Measurements from ENCODE around the gene ZC3H18.

ZC3H18 gene

DNA sequence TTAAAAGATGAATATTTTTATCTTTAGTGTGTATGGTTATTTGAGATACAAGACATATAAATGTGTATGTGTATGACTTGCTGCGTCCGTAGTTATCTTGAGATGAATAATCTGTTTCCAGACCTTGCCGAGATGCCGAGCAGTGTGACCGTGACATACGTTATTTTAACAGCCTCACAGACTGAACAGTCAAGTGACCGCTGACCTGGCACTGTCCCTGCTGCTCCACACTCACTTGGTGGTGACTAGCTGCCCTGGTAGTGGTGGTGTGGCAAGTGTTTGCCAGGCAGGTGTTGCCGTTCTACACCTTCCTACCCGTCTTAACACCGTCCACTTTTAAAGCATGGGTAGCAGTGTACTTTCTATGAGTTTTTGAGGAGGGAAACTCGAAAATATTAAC is 5.0 kb downstream of the ZC3H18 start:
- in situ Hi-C loops (cut with MboI; ENCODE audit: low pct_unique_long_range_greater_than_20kb, low sequenced_read_pairs): no loop called here
- no peak for DNase-seq

DNA sequence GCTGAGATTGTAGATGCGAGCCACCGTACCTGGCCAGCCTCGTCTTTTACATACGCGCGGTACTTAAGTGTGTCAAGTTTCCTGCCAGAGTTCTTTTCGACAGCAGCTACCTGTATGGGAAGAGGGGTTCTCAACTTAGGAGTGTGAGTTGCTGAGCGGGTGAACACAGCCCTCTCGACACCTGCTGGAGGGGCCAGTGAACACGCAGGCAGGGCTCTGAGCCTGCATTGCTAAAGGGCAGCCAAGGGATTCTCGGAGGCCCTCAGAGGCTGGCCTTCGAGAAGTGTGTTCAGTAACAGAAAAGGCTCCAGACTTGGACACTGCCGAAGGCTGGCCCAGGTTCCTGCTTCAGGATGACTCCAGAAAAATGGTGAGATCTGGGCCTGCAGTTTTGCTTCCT is 6.1 kb downstream of the ZC3H18 start:
- in situ Hi-C loops (cut with MboI; ENCODE audit: low pct_unique_long_range_greater_than_20kb, low sequenced_read_pairs): no loop called here
- DNase-seq: no peak

GRCh38 chr16:88577166-88577565 is 7.0 kb downstream of the ZC3H18 start:
- in situ Hi-C loops (cut with MboI; ENCODE audit: low pct_unique_long_range_greater_than_20kb, low sequenced_read_pairs): no loop called here
- no peak for DNase-seq

GRCh38 chr16:88578446-88579313 is 8.5 kb downstream of the ZC3H18 start:
- in situ Hi-C loops (cut with MboI; ENCODE audit: low pct_unique_long_range_greater_than_20kb, low sequenced_read_pairs): no loop called here
- DNase-seq: no peak

DNA sequence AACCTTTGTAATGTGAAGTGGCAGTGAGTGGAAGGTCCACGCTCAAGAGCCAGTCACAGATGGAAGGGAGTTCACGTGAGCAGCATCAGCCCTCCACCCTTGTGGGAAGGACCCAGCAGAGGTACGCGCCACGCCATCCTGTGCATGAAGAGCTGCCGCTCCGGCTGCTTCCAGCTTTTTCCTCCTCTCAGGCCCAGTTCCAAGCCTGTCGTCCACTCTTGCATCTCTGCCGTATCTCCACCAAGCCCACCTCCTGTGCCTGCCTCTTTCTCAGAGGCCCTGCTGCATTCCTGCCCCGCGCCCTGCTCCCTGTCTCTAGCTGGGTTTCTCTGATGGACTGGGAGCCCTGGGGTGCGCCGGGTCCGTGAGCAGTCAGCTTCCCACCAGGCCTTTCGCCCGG is 10.2 kb downstream of the ZC3H18 start:
- in situ Hi-C loops (cut with MboI; ENCODE audit: low pct_unique_long_range_greater_than_20kb, low sequenced_read_pairs): no loop called here
- no peak for DNase-seq

GRCh38 chr16:88581033-88581432 is 10.8 kb downstream of the ZC3H18 start:
- in situ Hi-C loops (cut with MboI; ENCODE audit: low pct_unique_long_range_greater_than_20kb, low sequenced_read_pairs): no loop called here

DNA sequence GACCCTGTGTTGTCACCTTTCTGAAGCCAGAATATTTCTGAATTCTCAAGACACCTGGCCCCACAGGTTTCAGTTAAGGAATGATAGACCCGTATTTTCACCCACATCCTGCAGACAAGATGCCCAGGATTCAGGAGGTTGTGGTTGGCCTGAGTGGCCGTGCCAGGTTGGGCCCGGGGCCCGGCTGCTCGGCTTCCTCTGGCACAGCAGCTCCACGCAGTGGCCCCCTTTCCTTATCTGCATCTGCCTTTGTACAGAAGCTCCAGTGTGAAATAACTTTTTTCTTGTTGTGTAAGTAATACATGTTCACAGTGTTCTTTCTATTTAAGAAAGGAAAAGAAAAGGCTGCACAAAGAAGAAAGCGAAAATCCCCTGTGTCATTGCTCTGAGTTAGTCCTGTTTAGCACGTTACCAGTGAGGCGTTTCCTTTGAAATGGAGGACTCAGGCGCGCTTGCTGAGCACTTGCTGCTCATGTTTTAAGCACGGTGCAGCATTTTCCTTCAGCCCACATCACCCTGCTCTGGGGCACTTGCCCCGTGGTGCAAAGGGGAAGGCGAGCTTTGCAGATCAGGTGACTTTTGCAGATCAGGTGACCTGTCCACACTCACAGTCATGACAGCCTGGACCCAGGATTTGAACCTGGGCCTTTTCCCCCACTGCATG is 12.8 kb downstream of the ZC3H18 start:
- in situ Hi-C loops (cut with MboI; ENCODE audit: low pct_unique_long_range_greater_than_20kb, low sequenced_read_pairs): no loop called here
- DNase-seq: no peak

More at GRCh38 chr16:88581033-88581432, 10.8 kb downstream of the ZC3H18 start:
- no peak for DNase-seq

DNA sequence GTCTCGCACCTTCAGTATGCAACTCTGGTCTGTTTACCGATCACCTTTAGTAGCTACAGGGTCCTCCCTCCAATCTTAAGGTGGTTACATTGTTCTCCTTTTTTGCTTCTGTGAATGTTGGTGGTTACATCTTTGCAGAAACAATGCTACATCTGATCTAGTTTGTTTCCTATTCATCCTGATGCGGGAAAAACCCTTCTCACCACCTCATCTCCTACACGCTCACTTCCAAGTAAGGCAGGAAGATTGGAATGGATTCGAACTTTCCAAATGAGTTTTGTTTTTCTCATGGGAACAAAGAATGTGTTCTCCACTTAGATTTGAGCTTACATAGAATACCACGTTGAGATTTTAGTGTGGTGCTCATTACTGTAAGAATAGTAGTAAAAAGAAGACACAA is 14.5 kb downstream of the ZC3H18 start:
- in situ Hi-C loops (cut with MboI; ENCODE audit: low pct_unique_long_range_greater_than_20kb, low sequenced_read_pairs): no loop called here
- DNase-seq: no peak

GRCh38 chr16:88585269-88585668 is 15.1 kb downstream of the ZC3H18 start:
- DNase-seq: no peak
- in situ Hi-C loops (cut with MboI; ENCODE audit: low pct_unique_long_range_greater_than_20kb, low sequenced_read_pairs): no loop called here

GRCh38 chr16:88585927-88586581 is 15.9 kb downstream of the ZC3H18 start:
- in situ Hi-C loops (cut with MboI; ENCODE audit: low pct_unique_long_range_greater_than_20kb, low sequenced_read_pairs): no loop called here
- no peak for DNase-seq

GRCh38 chr16:88588148-88588547 is 17.9 kb downstream of the ZC3H18 start:
- DNase-seq: no peak
- in situ Hi-C loops (cut with MboI; ENCODE audit: low pct_unique_long_range_greater_than_20kb, low sequenced_read_pairs): no loop called here

DNA sequence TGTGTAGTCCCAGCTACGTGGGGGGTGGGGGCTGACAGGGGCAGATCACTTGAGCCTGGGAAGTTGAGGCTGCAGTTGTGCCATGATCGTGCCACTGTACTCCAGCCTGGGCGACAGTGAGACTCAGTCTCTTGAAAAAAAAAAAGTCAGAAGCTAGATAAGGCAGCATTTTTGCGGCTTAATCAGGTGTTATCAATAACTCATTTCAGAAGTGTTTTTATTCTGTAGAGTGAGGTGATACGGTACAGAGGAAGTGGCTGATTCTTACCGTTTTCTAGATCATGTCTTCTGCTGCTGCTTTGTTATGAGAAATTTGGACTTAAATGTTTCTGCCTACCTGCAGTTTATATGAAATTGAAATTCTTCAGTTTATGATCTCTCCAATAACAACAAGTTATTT is 18.6 kb downstream of the ZC3H18 start:
- DNase-seq: no peak
- in situ Hi-C loops (cut with MboI; ENCODE audit: low pct_unique_long_range_greater_than_20kb, low sequenced_read_pairs): no loop called here

DNA sequence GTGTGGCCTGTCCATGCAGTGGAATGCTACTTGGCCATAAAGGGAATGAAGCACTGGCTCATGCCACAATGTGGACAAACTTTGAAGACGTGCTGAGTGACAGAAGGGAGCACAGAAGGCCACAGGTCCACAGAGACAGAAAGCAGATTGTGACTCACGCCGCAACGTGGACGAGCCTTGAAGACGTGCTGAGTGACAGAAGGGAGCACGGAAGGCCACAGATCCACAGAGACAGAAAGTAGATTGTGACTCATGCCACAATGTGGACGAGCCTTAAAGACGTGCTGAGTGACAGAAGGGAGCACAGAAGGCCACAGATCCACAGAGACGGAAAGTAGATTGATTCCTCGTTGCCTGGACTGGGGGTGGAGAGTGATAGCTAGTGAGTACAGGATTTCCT is 19.2 kb downstream of the ZC3H18 start:
- no peak for DNase-seq

GRCh38 chr16:88591577-88592021 is 21.4 kb downstream of the ZC3H18 start:
- DNase-seq: no peak
- in situ Hi-C loops (cut with MboI; ENCODE audit: low pct_unique_long_range_greater_than_20kb, low sequenced_read_pairs): no loop called here

More for the DNA sequence above, 19.2 kb downstream of the ZC3H18 start:
- in situ Hi-C loops (cut with MboI; ENCODE audit: low pct_unique_long_range_greater_than_20kb, low sequenced_read_pairs): no loop called here

DNA sequence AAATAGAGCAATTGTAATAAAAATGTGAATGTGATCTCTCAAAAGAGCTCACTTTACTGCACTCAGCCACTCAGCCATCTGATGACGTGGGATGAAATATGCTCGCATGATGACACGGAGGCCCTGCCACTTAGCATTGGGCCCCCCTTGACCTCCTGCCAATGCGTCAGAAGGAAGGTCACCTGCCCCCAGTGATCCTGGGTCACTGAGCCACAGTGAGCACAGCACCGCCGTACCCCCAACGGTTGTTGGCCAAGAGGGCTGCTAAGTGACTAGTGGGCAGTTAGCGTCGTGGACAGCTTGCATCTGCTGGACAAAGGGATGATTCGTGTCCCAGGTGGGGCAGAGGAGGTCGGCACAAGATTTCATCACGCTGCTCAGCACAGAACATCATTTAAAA is 22.9 kb downstream of the ZC3H18 start:
- in situ Hi-C loops (cut with MboI; ENCODE audit: low pct_unique_long_range_greater_than_20kb, low sequenced_read_pairs): no loop called here

GRCh38 chr16:88593489-88593888 is 23.3 kb downstream of the ZC3H18 start:
- in situ Hi-C loops (cut with MboI; ENCODE audit: low pct_unique_long_range_greater_than_20kb, low sequenced_read_pairs): no loop called here
- no peak for DNase-seq

More for the DNA sequence above, 22.9 kb downstream of the ZC3H18 start:
- DNase-seq: no peak

DNA sequence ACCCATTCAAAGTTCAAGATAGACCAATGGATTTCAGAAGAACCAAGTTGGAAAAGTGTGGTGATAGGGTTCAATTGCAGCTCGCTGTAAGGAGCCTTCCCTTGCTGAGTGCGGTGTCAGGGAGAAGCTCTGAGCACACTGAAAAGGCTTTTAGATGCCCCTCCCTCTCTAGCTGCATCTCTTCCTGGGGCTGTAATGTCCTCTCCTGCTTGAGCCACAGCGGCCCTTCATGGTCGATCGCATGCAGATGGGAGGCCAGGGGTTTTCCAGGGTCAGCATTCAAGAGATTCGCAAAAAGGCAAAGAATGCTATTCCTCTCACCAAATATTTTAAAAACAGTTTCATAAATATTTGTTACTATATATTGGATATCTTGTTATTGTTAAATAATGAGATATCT is 23.7 kb downstream of the ZC3H18 start:
- DNase-seq: no peak
- in situ Hi-C loops (cut with MboI; ENCODE audit: low pct_unique_long_range_greater_than_20kb, low sequenced_read_pairs): no loop called here

GRCh38 chr16:88595101-88595500 is 24.9 kb downstream of the ZC3H18 start:
- in situ Hi-C loops (cut with MboI; ENCODE audit: low pct_unique_long_range_greater_than_20kb, low sequenced_read_pairs): no loop called here
- DNase-seq: no peak

DNA sequence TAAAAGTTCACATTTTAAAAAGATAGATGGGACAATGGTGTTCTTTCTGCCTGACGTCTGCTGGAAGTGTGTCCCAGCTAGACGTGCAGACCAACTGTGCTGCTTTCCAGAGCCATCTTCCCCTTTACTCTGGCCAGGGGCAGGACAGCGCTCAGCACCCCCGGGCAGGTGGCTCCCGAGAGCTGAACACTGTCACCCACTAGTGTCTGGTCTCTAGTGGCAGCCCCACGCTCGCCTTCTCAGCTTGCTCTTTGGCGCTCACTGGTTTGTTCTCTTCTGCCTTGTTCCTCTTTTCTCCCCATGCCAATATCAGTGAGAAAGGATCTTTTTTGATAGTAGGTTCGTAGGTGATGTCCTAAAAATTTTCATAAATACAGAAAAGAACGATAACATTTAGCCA is 25.7 kb downstream of the ZC3H18 start:
- no peak for DNase-seq
- in situ Hi-C loops (cut with MboI; ENCODE audit: low pct_unique_long_range_greater_than_20kb, low sequenced_read_pairs): no loop called here

DNA sequence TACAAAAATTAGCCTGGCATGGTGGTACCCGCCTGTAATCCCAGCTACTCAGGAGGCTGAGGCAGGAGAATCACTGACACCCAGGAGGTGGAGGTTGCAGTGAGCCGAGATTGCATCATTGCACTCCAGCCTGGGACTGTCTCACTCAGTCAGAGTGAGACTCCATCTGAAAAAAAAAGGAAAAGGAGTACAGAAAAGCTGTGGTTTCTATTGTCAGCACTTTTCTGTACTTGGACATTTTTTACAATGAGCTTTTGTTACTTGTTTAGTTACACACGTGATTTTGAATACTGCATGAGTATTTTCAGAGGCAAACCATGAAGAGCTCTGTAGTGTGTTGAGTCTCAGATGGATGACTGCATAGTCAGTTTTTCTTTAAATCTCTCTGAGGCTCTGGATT is 26.3 kb downstream of the ZC3H18 start:
- in situ Hi-C loops (cut with MboI; ENCODE audit: low pct_unique_long_range_greater_than_20kb, low sequenced_read_pairs): no loop called here
- no peak for DNase-seq

All from KBM-7 (cell line).